HepG2 (cell line): Measurements from ENCODE around the gene HRH3. TPM values are rescaled to one million over a fixed set of nuclear protein-coding genes. Genes with fewer than 3 reads are reported as not detected.
A peak's percentile ranks its signal among the peaks of the same experiment; 100 is the strongest.

Experiments used
- BHLHE40 ChIP-seq: IDR thresholded peaks from 2 replicates; pipeline ENCODE4 v1.6.1; 2011; ENCODE audit warnings: low read length, improper control_type of control experiment
- DPF2 ChIP-seq: sonication (generic); formaldehyde crosslinking; IDR thresholded peaks from 2 replicates; pipeline ENCODE4 v1.4.0; 2020; ENCODE audit warnings: mild to moderate bottlenecking, low read depth, missing genetic modification reagents, borderline replicate concordance
- FOXK1 ChIP-seq: sonication (generic); formaldehyde crosslinking; IDR thresholded peaks from 2 replicates; pipeline ENCODE4 v1.4.0; 2020; ENCODE audit warnings: low read depth, missing genetic modification reagents, borderline replicate concordance
- KMT2B ChIP-seq: IDR thresholded peaks from 2 replicates; pipeline ENCODE4 v1.6.1; 2016; ENCODE audit warnings: missing genetic modification reagents, missing compliant biosample characterization
- NFE2 ChIP-seq: sonication (generic); formaldehyde crosslinking; IDR thresholded peaks from 2 replicates; pipeline ENCODE4 v1.4.0; 2020; ENCODE audit warnings: missing genetic modification reagents
- PHB2 ChIP-seq: fragments of 450-650 bp; IDR thresholded peaks from 2 replicates; pipeline ENCODE4 v1.6.1; 2018; ENCODE audit not compliant: partially characterized antibody
- RBM22 ChIP-seq: fragments of 200-400 bp; formaldehyde crosslinking; optimal IDR thresholded peaks from 2 replicates; pipeline ENCODE3; 2017; ENCODE audit warnings: mild to moderate bottlenecking, low read length, moderate library complexity
- SAP130 ChIP-seq: IDR thresholded peaks from 2 replicates; pipeline ENCODE4 v1.6.1; 2016; ENCODE audit warnings: low read depth
- SP140L ChIP-seq: sonication (generic); formaldehyde crosslinking; IDR thresholded peaks from 2 replicates; pipeline ENCODE4 v1.4.0; 2020; ENCODE audit warnings: missing genetic modification reagents, borderline replicate concordance
- ZNF263 ChIP-seq: sonication (generic); formaldehyde crosslinking; IDR thresholded peaks from 2 replicates; pipeline ENCODE4 v1.4.0; 2020; ENCODE audit warnings: missing genetic modification reagents
- polyA plus RNA-seq, 8 experiments: library from polyadenylated mRNA; depleted of rRNA in 3 of 8; stranded (reverse) in 7 of 8; unstranded in 1 of 8; fragments of >200 nt; fragmentation: Illumina TruSeq in 4 of 8; extraction: Trizol in 4 of 8; gene quantifications; 2 replicates each; pipeline versions ENCODE4 v1.2.1 to v1.2.3, GENCODE V29; 2011 to 2016; ENCODE audit warnings: low read depth in 4 of 8, missing spikeins in 1 of 8, mixed read lengths in 1 of 8; ENCODE audit not compliant: insufficient read depth in 1 of 8
- total RNA-seq, 5 experiments: library from RNA; depleted of rRNA; stranded (reverse); fragments of >200 nt; fragmentation: Illumina TruSeq; extraction: Trizol; gene quantifications; 2 replicates each; pipeline ENCODE4 v1.2.3, GENCODE V29; 2016; ENCODE audit warnings: low read depth in 1 of 5
- TF ChIP-seq, protein P1 (sequence below): sonication (generic); formaldehyde crosslinking; IDR thresholded peaks from 2 replicates; pipeline ENCODE4 v1.4.0; 2020; ENCODE audit warnings: mild to moderate bottlenecking, missing genetic modification reagents
- TF ChIP-seq, protein P2 (sequence below): IDR thresholded peaks from 2 replicates; pipeline ENCODE4 v1.6.1; 2016; ENCODE audit warnings: missing compliant biosample characterization, missing genetic modification reagents, borderline replicate concordance
- TF ChIP-seq, protein P3 (sequence below): sonication (generic); formaldehyde crosslinking; IDR thresholded peaks from 2 replicates; pipeline ENCODE4 v1.4.0; 2020; ENCODE audit warnings: missing genetic modification reagents; ENCODE audit errors: not compliant biosample characterization
- TF ChIP-seq, protein P4 (sequence below): sonication (generic); formaldehyde crosslinking; IDR thresholded peaks from 2 replicates; pipeline ENCODE4 v1.5.0; 2020; ENCODE audit warnings: mild to moderate bottlenecking, missing genetic modification reagents, moderate library complexity

Gene HRH3
- total and polyA plus RNA-seq, 2 of the 13 experiments (the other 11 are each of a cell fraction or from before 2014, with no cell fraction given), result 0.18 TPM; not detected in 1

DNA sequence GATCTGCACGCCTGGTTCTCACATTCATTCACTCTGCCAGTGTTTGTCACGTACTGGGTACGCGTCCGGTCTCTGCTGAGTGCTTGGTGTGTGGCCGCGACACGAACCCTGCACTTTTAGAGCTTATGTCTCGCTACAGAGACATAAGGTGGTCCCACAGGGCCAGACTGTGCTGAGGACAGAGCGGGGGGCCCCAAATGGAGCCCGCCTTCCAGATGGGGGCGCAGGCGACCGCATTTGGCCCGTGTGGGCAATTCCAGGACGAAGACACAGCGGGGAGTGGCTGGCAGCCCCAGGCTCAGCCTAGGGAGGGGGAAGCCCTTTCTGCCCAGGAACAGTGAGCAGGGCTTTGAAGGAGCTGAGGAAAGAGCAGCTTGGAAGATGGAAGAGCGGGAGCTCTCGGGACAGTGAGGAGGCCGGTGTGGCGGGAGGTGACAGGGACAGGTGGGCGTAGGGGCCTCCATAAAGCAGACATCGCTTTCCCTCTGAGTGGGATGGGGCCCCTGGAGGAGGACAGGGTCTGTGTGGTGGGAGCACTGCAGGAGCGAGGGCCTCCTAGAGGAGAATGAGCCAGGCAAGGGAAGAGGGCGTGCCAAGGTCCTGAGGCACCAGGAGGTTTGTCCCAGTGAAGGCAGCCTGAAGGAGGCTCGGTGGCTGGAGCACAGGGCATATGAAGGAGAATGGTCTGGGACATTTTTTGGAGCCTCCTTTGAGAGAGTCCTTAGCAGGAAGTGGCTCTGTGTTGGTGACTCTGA lies 45.0 kb downstream of the HRH3 start (continued):
- TF ChIP-seq, protein P1, sequence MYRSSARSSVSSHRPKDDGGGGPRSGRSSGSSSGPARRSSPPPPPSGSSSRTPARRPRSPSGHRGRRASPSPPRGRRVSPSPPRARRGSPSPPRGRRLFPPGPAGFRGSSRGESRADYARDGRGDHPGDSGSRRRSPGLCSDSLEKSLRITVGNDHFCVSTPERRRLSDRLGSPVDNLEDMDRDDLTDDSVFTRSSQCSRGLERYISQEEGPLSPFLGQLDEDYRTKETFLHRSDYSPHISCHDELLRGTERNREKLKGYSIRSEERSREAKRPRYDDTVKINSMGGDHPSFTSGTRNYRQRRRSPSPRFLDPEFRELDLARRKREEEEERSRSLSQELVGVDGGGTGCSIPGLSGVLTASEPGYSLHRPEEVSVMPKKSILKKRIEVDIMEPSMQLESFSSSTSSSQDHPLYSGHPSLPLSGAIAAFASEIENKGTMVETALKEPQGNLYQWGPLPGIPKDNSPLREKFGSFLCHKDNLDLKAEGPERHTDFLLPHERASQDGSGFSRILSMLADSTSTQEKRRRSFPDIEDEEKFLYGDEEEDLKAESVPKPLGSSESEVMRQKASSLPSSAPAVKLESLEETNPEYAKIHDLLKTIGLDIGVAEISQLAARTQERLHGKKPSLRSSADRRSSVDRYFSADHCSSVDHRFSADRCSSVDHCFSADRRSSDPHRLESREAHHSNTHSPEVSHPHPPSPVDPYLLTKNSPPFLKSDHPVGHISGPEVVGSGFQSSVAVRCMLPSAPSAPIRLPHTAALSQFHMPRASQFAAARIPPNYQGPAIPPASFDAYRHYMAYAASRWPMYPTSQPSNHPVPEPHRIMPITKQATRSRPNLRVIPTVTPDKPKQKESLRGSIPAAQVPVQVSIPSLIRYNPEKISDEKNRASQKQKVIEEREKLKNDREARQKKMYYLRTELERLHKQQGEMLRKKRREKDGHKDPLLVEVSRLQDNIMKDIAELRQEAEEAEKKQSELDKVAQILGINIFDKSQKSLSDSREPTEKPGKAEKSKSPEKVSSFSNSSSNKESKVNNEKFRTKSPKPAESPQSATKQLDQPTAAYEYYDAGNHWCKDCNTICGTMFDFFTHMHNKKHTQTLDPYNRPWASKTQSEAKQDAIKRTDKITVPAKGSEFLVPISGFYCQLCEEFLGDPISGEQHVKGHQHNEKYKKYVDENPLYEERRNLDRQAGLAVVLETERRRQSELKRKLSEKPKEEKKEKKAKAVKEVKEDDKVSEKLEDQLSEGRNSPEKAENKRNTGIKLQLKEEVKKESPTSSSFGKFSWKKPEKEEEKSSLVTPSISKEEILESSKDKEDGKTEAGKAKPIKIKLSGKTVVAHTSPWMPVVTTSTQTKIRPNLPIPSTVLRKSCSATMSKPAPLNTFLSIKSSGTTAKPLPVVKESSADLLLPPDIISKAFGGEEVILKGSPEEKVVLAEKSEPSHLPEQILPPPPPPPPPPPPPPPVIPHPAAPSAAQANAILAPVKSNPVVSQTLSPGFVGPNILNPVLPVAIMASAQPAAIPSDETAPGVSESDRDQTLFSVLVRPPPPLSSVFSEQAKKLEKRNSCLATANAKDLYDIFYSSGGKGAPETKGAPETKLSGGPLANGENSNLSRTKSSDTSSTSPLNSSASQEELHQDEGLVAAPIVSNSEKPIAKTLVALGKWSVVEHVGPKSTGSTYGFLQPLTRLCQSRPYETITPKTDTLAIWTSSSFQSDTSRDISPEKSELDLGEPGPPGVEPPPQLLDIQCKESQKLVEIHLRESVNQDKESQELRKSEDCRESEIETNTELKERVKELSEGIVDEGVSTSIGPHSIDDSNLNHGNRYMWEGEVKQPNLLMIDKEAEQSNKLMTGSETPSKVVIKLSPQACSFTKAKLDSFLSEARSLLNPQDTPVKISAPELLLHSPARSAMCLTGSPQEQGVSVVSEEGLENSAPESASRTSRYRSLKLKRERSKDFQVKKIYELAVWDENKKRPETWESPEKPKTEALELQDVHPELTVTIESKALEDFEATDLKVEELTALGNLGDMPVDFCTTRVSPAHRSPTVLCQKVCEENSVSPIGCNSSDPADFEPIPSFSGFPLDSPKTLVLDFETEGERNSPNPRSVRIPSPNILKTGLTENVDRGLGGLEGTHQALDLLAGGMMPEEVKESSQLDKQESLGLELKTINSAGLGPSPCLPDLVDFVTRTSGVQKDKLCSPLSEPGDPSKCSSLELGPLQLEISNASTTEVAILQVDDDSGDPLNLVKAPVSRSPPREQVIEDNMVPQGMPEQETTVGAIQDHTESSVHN (CRISPR knock-in tag), result no peak
- TF ChIP-seq SAP130 (CRISPR knock-in tag), result no peak
- no peak for TF ChIP-seq KMT2B (CRISPR knock-in tag)
- TF ChIP-seq RBM22, result peak; percentile 88
- no peak for TF ChIP-seq DPF2 (CRISPR knock-in tag)
- no peak for TF ChIP-seq NFE2 (CRISPR knock-in tag)
- TF ChIP-seq, protein P2, sequence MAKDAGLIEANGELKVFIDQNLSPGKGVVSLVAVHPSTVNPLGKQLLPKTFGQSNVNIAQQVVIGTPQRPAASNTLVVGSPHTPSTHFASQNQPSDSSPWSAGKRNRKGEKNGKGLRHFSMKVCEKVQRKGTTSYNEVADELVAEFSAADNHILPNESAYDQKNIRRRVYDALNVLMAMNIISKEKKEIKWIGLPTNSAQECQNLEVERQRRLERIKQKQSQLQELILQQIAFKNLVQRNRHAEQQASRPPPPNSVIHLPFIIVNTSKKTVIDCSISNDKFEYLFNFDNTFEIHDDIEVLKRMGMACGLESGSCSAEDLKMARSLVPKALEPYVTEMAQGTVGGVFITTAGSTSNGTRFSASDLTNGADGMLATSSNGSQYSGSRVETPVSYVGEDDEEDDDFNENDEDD, result no peak
- TF ChIP-seq, protein P3, sequence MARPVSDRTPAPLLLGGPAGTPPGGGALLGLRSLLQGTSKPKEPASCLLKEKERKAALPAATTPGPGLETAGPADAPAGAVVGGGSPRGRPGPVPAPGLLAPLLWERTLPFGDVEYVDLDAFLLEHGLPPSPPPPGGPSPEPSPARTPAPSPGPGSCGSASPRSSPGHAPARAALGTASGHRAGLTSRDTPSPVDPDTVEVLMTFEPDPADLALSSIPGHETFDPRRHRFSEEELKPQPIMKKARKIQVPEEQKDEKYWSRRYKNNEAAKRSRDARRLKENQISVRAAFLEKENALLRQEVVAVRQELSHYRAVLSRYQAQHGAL (CRISPR knock-in tag), result no peak
- TF ChIP-seq PHB2, result no peak
- TF ChIP-seq, protein P4, sequence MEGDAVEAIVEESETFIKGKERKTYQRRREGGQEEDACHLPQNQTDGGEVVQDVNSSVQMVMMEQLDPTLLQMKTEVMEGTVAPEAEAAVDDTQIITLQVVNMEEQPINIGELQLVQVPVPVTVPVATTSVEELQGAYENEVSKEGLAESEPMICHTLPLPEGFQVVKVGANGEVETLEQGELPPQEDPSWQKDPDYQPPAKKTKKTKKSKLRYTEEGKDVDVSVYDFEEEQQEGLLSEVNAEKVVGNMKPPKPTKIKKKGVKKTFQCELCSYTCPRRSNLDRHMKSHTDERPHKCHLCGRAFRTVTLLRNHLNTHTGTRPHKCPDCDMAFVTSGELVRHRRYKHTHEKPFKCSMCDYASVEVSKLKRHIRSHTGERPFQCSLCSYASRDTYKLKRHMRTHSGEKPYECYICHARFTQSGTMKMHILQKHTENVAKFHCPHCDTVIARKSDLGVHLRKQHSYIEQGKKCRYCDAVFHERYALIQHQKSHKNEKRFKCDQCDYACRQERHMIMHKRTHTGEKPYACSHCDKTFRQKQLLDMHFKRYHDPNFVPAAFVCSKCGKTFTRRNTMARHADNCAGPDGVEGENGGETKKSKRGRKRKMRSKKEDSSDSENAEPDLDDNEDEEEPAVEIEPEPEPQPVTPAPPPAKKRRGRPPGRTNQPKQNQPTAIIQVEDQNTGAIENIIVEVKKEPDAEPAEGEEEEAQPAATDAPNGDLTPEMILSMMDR, result 0 out of 2 replicates have a peak, but pooled peaks have one; percentile 11
- no peak for TF ChIP-seq SP140L
- peak; percentile 77 for TF ChIP-seq ZNF263 (CRISPR knock-in tag)
- TF ChIP-seq FOXK1 (CRISPR knock-in tag), result no peak
- TF ChIP-seq BHLHE40, result no peak
